GM10266 (cell line): ENCODE data around the gene SLAMF7.

Experiments
- DNase-seq: peaks from one replicate; pipeline ENCODE4 v3.0.0; 2012; ENCODE audit errors: extremely low spot score
- CTCF ChIP-seq: IDR thresholded peaks from 2 replicates; pipeline ENCODE4 v1.5.1; 2012; ENCODE audit warnings: mild to moderate bottlenecking, low read depth; ENCODE audit not compliant: control insufficient read depth, insufficient read depth; ENCODE audit errors: missing control alignments

SLAMF7 gene

GRCh38 chr1:160763993-160764392 lies 24.9 kb downstream of the SLAMF7 start:
- no peak for TF ChIP-seq CTCF
- DNase-seq = no peak

- no peak for TF ChIP-seq CTCF
- no peak for DNase-seq
Observed at GRCh38 chr1:160767395-160768294, 28.6 kb downstream of the SLAMF7 start.

- DNase-seq = peak; percentile 75
- peak; percentile 93 for TF ChIP-seq CTCF
Observed at GRCh38 chr1:160768295-160768657, 29.2 kb downstream of the SLAMF7 start.

- DNase-seq = no peak
Observed at GRCh38 chr1:160772331-160772730, 33.3 kb downstream of the SLAMF7 start.

GRCh38 chr1:160773093-160773492 lies 34.0 kb downstream of the SLAMF7 start:
- no peak for TF ChIP-seq CTCF
- DNase-seq = no peak

More at GRCh38 chr1:160772331-160772730, 33.3 kb downstream of the SLAMF7 start:
- no peak for TF ChIP-seq CTCF

- TF ChIP-seq CTCF = no peak
- DNase-seq = no peak
Observed at GRCh38 chr1:160774886-160775719, 36.1 kb downstream of the SLAMF7 start.

GRCh38 chr1:160776178-160776577 lies 37.1 kb downstream of the SLAMF7 start:
- no peak for DNase-seq

More at GRCh38 chr1:160776178-160776577, 37.1 kb downstream of the SLAMF7 start:
- TF ChIP-seq CTCF = no peak
